GM21367 (cell line): ENCODE results near the gene EPG5.
A peak's percentile ranks its signal among the peaks of the same experiment; 100 is the strongest.
"Not testable (repeated sequence)": the region's sequence is repeated elsewhere in the genome, so short reads cannot be mapped to it uniquely, and the experiment has no call there.

Experiments
- ATAC-seq: cut with Tn5 transposase; IDR thresholded peaks from one replicate; pipeline ENCODE4 v1.9.1; 2021; ENCODE audit not compliant: unreplicated experiment

EPG5 gene

GRCh38 chr18:45980229-45980628 is 13.1 kb upstream of the EPG5 start:
- ATAC-seq, result no peak

- no peak for ATAC-seq
Measured at GRCh38 chr18:45978084-45978483, 11.0 kb upstream of the EPG5 start.

GRCh38 chr18:45976974-45977373 is 9.8 kb upstream of the EPG5 start:
- no peak for ATAC-seq

- ATAC-seq, result no peak
Measured at GRCh38 chr18:45976566-45976965, 9.4 kb upstream of the EPG5 start.

GRCh38 chr18:45974088-45974536 is 7.0 kb upstream of the EPG5 start:
- peak; percentile 68 for ATAC-seq

GRCh38 chr18:45964913-45965312 is 2.2 kb downstream of the EPG5 start:
- not testable (repeated sequence) for ATAC-seq

- no peak for ATAC-seq
Measured at GRCh38 chr18:45962866-45963265, 4.3 kb downstream of the EPG5 start.

GRCh38 chr18:45962461-45962860 is 4.7 kb downstream of the EPG5 start:
- no peak for ATAC-seq

GRCh38 chr18:45959484-45959883 is 7.6 kb downstream of the EPG5 start:
- ATAC-seq, result not testable (repeated sequence)

GRCh38 chr18:45958730-45959129 is 8.4 kb downstream of the EPG5 start:
- ATAC-seq, result no peak

- ATAC-seq, result no peak
Measured at GRCh38 chr18:45958027-45958426, 9.1 kb downstream of the EPG5 start.

GRCh38 chr18:45957100-45957499 is 10.0 kb downstream of the EPG5 start:
- ATAC-seq, result no peak

GRCh38 chr18:45954070-45954934 is 12.8 kb downstream of the EPG5 start:
- ATAC-seq, result no peak

- no peak for ATAC-seq
Measured at GRCh38 chr18:45951016-45951714, 16.0 kb downstream of the EPG5 start.

- no peak for ATAC-seq
Measured at GRCh38 chr18:45945669-45946068, 21.5 kb downstream of the EPG5 start.

- ATAC-seq, result no peak
Measured at GRCh38 chr18:45940724-45941123, 26.4 kb downstream of the EPG5 start.

GRCh38 chr18:45939236-45939635 is 27.9 kb downstream of the EPG5 start:
- ATAC-seq, result no peak

- no peak for ATAC-seq
Measured at GRCh38 chr18:45938488-45938935, 28.6 kb downstream of the EPG5 start.

- ATAC-seq, result no peak
Measured at GRCh38 chr18:45935591-45936335, 31.4 kb downstream of the EPG5 start.

- ATAC-seq, result no peak
Measured at GRCh38 chr18:45932708-45933107, 34.4 kb downstream of the EPG5 start.

GRCh38 chr18:45930963-45931362 is 36.2 kb downstream of the EPG5 start:
- ATAC-seq, result no peak
